Activated naive CD4-positive, alpha-beta T cell treated with anti-CD3 and anti-CD28 coated beads, Interleukin-2, amount 50 U/mL, for 72 hours (primary cell): ENCODE measurements around the gene LAYN. TPM values are rescaled to one million over a fixed set of nuclear protein-coding genes. Genes with fewer than 3 reads are reported as not detected.

Experiments used
- ATAC-seq, 2 donors: fragments of 150-1000 bp; cut with Tn5 transposase; 2 replicates each; pipeline ENCODE4 v1.10.0; 2021; ENCODE audit warnings: mild to moderate bottlenecking in 2 of 2, moderate library complexity in 2 of 2
- DNase-seq, 2 donors: peaks; one replicate each; pipeline ENCODE4 v3.0.0; 2021 to 2022; ENCODE audit warnings: low spot score in 2 of 2
- H3K27ac Mint-ChIP-seq, 2 donors: one replicate each; pipeline ENCODE4 v1.8.0; 2022; ENCODE audit warnings: mild to moderate bottlenecking in 2 of 2, mixed read lengths in 2 of 2
- H3K36me3 Mint-ChIP-seq, 2 donors: one replicate each; pipeline ENCODE4 v1.8.0; 2022; ENCODE audit warnings: mixed read lengths in 2 of 2
- H3K9me3 Mint-ChIP-seq, 2 donors: one replicate each; pipeline ENCODE4 v1.8.0; 2022; ENCODE audit warnings: mixed read lengths in 2 of 2
- total RNA-seq, 2 donors: library from RNA; stranded (reverse); gene quantifications; one replicate each; pipeline ENCODE4 v1.2.3, GENCODE V29; 2022

LAYN gene
- total RNA-seq, 2 donors from 2014 or later, result 6.3 to 8.6 TPM

- Mint-ChIP-seq H3K36me3 (peaks cover 7 to 9% of the 10 kb centered on the region in 2 donors), H3K27ac (peak overlapping the region; percentile 83 to 94), H3K9me3 (no peaks in the 10 kb centered on the region)
- ATAC-seq, result no peak
- no peak for DNase-seq
Observed at GRCh38 chr11:111601636-111601978, 61.1 kb downstream of the LAYN start.

- no peaks in the 10 kb centered on the region for H3K9me3 Mint-ChIP-seq
- ATAC-seq (peak; percentile 86 to 92), DNase-seq (peak; percentile 87 to 91)
- peaks cover 7 to 9% of the 10 kb centered on the region in 2 donors for H3K36me3 Mint-ChIP-seq
- peak within 1 kb of the TSS; percentile 83 to 94 for H3K27ac Mint-ChIP-seq
Observed at GRCh38 chr11:111601979-111602864, 61.7 kb downstream of the LAYN start, which contains the start of gene SIK2. SIK2 (plus strand) TSS chr11:111602449; CDS start chr11:111602564, 115 bp downstream.

GRCh38 chr11:111602865-111603610 is 62.5 kb downstream of the LAYN start:
- no peaks in the 10 kb centered on the region for H3K9me3 Mint-ChIP-seq
- H3K27ac Mint-ChIP-seq, result peak overlapping the region; percentile 83 to 93
- H3K36me3 Mint-ChIP-seq, result peaks cover 7 to 9% of the 10 kb centered on the region in 2 donors
- DNase-seq (no peak), ATAC-seq (no peak)

GRCh38 chr11:111603611-111604130 is 63.2 kb downstream of the LAYN start:
- ATAC-seq (no peak), DNase-seq (no peak)
- peaks cover 7 to 9% of the 10 kb centered on the region in 2 donors for H3K36me3 Mint-ChIP-seq
- no peaks in the 10 kb centered on the region for H3K9me3 Mint-ChIP-seq
- peak overlapping the region; percentile 83 to 93 for H3K27ac Mint-ChIP-seq

GRCh38 chr11:111604392-111605009 is 64.0 kb downstream of the LAYN start:
- Mint-ChIP-seq H3K36me3 (peaks cover 7 to 9% of the 10 kb centered on the region in 2 donors), H3K27ac (no peak overlapping the region), H3K9me3 (no peaks in the 10 kb centered on the region)
- no peak for DNase-seq
- ATAC-seq, result no peak

GRCh38 chr11:111605681-111606080 is 65.2 kb downstream of the LAYN start:
- no peak overlapping the region for H3K27ac Mint-ChIP-seq
- H3K36me3 Mint-ChIP-seq, result peaks cover 7 to 9% of the 10 kb centered on the region in 2 donors
- no peak for ATAC-seq
- no peaks in the 10 kb centered on the region for H3K9me3 Mint-ChIP-seq
- DNase-seq, result no peak

- Mint-ChIP-seq H3K9me3 (no peaks in the 10 kb centered on the region), H3K27ac (no peak overlapping the region), H3K36me3 (peaks cover 7 to 9% of the 10 kb centered on the region in 2 donors)
- DNase-seq (no peak), ATAC-seq (no peak)
Observed at GRCh38 chr11:111606986-111607385, 66.5 kb downstream of the LAYN start.

- Mint-ChIP-seq H3K36me3 (peaks cover 7 to 9% of the 10 kb centered on the region in 2 donors), H3K27ac (no peak overlapping the region), H3K9me3 (no peaks in the 10 kb centered on the region)
- ATAC-seq (no peak), DNase-seq (no peak)
Observed at GRCh38 chr11:111607751-111608150, 67.2 kb downstream of the LAYN start.

Other genes starting within 250 kb of the LAYN start
- gene POU2AF3, start 242.2 kb upstream of the LAYN start, total RNA-seq, result not detected
- 10 to 100 TPM in 1 of 2 donors, 1 to 10 TPM in 1; 3.2 to 11.0 TPM for gene POU2AF1, start 161.4 kb upstream of the LAYN start, total RNA-seq
- gene BTG4, start 28.3 kb upstream of the LAYN start, total RNA-seq, result under 1 TPM in 1 of 2 donors, not detected in 1; 0.23 TPM
- gene HOATZ, start 25.9 kb upstream of the LAYN start, total RNA-seq, result not detected
- 1 to 10 TPM; 2.9 to 6.1 TPM for gene SIK2, start 61.7 kb downstream of the LAYN start, total RNA-seq
- gene PPP2R1B, start 225.7 kb downstream of the LAYN start, total RNA-seq, result 10 to 100 TPM; 53.9 to 57.3 TPM